WERI-Rb-1 (cell line): ENCODE results near the gene TSPAN11.

Source experiments
- DNase-seq: peaks from one replicate; pipeline ENCODE4 v3.0.0-alpha.2; 2020
- H3K27ac ChIP-seq: fragments of 250-450 bp; sonication (Bioruptor Pico); 2 replicates; pipeline ENCODE4 v1.5.1; 2020; ENCODE audit warnings: mild to moderate bottlenecking, moderate library complexity
- H3K27me3 ChIP-seq: fragments of 250-450 bp; sonication (Bioruptor Pico); 2 replicates; pipeline ENCODE4 v1.5.1; 2021; ENCODE audit warnings: mild to moderate bottlenecking, low read depth, moderate library complexity; ENCODE audit not compliant: insufficient read depth, severe bottlenecking
- H3K36me3 ChIP-seq: fragments of 250-450 bp; sonication (Bioruptor Pico); 2 replicates; pipeline ENCODE4 v1.5.1; 2020; ENCODE audit warnings: mild to moderate bottlenecking, moderate library complexity
- H3K4me3 ChIP-seq: 2 replicates; pipeline ENCODE4 v1.5.1; 2011; ENCODE audit warnings: low read depth, mild to moderate bottlenecking, control low read depth, low read length
- H3K9me3 ChIP-seq: fragments of 250-450 bp; sonication (Bioruptor Pico); 2 replicates; pipeline ENCODE4 v1.5.1; 2021; ENCODE audit warnings: mild to moderate bottlenecking, moderate library complexity; ENCODE audit not compliant: severe bottlenecking
- TF ChIP-seq, protein P1 (sequence below): IDR thresholded peaks from 2 replicates; pipeline ENCODE4 v1.5.1; 2011; ENCODE audit warnings: low read depth, mild to moderate bottlenecking, control low read depth, inconsistent platforms, low read length

The TSPAN11 gene

DNA sequence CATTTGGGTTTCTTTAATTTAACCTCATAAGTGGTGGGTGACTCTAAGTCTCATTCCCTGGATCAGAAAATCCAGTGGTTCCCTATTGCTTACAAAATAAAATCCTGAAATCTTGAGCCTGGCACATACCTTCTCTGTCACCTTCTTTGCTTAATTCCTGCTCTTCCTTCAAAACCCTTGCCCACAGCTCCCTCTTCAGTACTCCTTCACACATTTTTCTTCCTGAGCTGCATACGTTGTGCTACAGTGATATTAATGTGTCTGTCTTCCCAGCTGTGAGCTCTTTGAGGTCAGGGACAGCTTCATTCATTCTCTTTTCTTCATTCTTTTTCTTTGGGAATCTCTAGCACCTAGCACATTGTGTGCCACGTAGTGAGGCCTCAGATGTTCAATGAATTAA, 9.5 kb downstream of the TSPAN11 start:
- Histone ChIP-seq H3K9me3 (no peaks in the 10 kb centered on the region), H3K27me3 (no peaks in the 10 kb centered on the region), H3K4me3 (no peak overlapping the region), H3K36me3 (peaks cover 34% of the 10 kb centered on the region), H3K27ac (no peak overlapping the region)
- DNase-seq, result no peak
- TF ChIP-seq, protein P1, sequence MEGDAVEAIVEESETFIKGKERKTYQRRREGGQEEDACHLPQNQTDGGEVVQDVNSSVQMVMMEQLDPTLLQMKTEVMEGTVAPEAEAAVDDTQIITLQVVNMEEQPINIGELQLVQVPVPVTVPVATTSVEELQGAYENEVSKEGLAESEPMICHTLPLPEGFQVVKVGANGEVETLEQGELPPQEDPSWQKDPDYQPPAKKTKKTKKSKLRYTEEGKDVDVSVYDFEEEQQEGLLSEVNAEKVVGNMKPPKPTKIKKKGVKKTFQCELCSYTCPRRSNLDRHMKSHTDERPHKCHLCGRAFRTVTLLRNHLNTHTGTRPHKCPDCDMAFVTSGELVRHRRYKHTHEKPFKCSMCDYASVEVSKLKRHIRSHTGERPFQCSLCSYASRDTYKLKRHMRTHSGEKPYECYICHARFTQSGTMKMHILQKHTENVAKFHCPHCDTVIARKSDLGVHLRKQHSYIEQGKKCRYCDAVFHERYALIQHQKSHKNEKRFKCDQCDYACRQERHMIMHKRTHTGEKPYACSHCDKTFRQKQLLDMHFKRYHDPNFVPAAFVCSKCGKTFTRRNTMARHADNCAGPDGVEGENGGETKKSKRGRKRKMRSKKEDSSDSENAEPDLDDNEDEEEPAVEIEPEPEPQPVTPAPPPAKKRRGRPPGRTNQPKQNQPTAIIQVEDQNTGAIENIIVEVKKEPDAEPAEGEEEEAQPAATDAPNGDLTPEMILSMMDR, result no peak

DNA sequence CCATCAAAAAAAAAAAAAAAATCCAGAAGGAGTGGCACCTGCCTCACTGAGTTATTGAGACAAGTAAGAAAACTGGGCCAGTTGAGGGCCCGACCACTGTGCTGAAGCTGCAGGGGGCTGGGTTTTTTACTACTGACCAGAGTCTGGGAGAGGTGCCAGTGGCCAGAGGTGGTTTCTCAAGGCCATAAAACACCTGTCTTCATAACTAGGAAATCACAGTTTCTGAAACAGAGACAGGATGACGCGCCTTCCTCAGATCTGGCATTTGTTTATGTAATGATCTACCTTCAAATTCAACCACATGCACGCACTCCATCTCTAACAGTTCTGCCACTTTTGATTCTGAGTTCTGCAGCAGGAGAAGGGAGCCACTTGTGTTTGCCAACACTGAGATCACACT, 12.7 kb downstream of the TSPAN11 start:
- no peak for DNase-seq
- TF ChIP-seq, protein P1, result no peak
- peaks cover 14% of the 10 kb centered on the region for H3K36me3 ChIP-seq
- H3K27me3 ChIP-seq, result no peaks in the 10 kb centered on the region
- no peak overlapping the region for H3K27ac ChIP-seq
- H3K9me3 ChIP-seq, result no peaks in the 10 kb centered on the region
- H3K4me3 ChIP-seq, result no peak overlapping the region

DNA sequence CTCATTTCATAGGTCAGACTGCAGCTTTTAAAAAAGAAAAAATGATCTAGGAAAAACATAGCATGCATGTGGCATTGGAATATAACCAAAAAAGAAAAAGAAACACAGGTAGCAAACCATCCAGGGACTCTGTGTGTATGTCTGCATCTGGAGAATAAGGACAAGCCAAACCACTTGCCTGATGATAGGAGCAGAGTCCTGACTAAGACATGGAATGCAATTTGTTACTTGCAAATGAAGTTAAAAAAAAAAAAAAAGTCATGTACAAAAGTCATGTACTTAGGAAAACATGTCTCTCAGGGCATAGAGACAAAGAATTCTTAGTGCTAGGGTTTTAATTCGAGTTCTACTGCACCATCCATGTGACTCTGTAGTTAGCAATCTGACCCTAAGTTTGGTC, 15.9 kb downstream of the TSPAN11 start:
- Histone ChIP-seq H3K36me3 (peaks cover 8% of the 10 kb centered on the region; the same call in 1 of the 2 replicates), H3K27me3 (no peaks in the 10 kb centered on the region), H3K9me3 (no peaks in the 10 kb centered on the region), H3K4me3 (no peak overlapping the region), H3K27ac (no peak overlapping the region)
- TF ChIP-seq, protein P1, result no peak
- DNase-seq, result no peak

DNA sequence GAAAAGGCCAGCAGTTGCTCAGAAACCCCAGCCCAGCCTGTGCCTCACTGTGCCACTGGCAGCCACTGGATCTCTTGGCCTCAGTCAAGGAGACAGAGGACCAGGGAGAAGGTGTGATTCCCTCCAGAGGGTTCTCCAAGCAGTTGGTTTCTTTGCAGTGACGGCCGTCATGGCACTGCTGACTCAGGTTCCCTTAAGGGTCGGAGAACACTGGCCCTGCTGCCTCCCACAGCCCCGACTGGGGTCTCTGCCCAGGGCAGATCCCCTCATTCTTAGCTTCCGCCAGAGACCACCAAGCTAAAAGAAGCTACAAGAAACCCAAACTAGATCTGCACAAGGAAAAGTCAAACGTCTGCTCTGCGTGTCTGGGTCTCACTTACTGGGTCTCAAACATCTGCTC, 16.4 kb downstream of the TSPAN11 start:
- Histone ChIP-seq H3K9me3 (no peaks in the 10 kb centered on the region), H3K27ac (no peak overlapping the region), H3K36me3 (peaks cover 8% of the 10 kb centered on the region; the same call in 1 of the 2 replicates), H3K4me3 (no peak overlapping the region), H3K27me3 (no peaks in the 10 kb centered on the region)
- TF ChIP-seq, protein P1, result no peak
- no peak for DNase-seq

DNA sequence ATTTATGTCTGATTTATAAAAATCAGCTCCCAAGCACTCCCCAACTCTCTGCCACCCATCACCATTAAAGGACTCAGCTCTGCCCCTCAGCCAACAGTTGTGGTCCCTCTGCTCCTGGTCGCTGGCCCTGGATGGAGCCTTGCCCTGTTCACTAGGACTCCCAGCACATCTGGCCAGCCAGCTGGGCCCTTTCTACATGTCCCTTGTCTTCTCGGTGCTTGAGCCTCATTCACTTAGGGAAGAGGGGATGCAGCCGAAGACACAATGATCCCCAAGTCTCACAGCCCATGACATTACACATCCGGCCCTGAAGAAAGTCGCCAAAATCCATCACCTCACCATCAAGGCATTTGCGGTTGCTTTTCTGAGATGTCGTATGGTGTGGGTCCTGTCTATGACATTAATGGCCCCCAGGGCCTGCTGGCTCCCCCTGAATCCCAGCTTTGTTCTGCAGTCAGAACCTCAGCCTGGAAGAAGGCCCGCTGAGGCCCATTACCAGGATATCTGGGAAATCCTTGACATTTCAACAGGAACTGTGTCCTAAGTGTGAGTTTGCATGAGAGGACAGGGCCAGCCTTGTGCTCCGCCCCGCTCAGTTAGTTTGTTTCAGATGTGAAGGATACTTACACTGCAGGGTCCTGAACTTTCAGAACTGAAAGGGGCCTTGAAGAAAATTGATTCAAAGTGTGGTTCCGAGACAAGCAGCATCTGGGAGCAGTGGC, 19.1 kb downstream of the TSPAN11 start:
- Histone ChIP-seq H3K27me3 (no peaks in the 10 kb centered on the region), H3K36me3 (peaks cover 8% of the 10 kb centered on the region; the same call in 1 of the 2 replicates), H3K4me3 (no peak overlapping the region), H3K9me3 (no peaks in the 10 kb centered on the region), H3K27ac (no peak overlapping the region; the same call in 1 of the 2 replicates)
- DNase-seq, result no peak
- TF ChIP-seq, protein P1, result no peak

DNA sequence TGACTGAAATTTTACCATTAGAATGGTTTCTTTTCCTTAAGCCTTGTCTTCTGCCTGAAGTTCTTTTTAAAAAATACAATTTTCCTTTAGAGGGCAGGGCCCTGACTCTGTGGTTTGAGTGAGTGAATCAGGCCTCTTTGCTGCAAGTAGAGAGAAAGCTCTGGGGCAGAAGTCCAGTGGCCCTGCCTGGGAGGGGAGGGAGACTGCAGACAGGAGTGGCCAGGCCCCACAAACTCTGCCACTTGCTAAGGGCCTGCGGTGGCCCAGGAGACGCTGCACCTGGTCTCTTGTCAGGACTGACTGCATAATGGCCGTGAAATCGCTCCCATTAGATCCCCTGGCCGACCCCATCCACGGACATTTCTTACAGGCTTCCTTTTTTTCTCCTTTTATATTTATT, 25.5 kb downstream of the TSPAN11 start:
- DNase-seq, result no peak
- no peak overlapping the region for H3K27ac ChIP-seq
- no peaks in the 10 kb centered on the region for H3K27me3 ChIP-seq
- no peaks in the 10 kb centered on the region for H3K9me3 ChIP-seq
- no peak overlapping the region for H3K4me3 ChIP-seq
- peaks cover 41% of the 10 kb centered on the region for H3K36me3 ChIP-seq
- TF ChIP-seq, protein P1, result no peak
